Activated CD8-positive, alpha-beta T cell treated with anti-CD3 and anti-CD28 coated beads for 36 hours (primary cell): ENCODE measurements around the gene TLE2. TPM values are rescaled to one million over a fixed set of nuclear protein-coding genes. Genes with fewer than 3 reads are reported as not detected.

Experiments
- ATAC-seq: fragments of 200-7000 bp; cut with Tn5 transposase; one replicate; pipeline ENCODE4 v1.10.0; 2021; ENCODE audit warnings: mild to moderate bottlenecking, moderate library complexity
- CTCF ChIA-PET: fragments of 350-600 bp; sonication (Branson Sonifier 250); formaldehyde crosslinking; loops from one replicate; lab custom pipeline; 2021; ENCODE audit warnings: antibody characterized with exemption; lab: Charles Lee
- POLR2A ChIA-PET: fragments of 350-600 bp; sonication (Branson Sonifier 250); formaldehyde crosslinking; loops from one replicate; lab custom pipeline; 2021; ENCODE audit warnings: antibody characterized with exemption; lab: Charles Lee
- DNase-seq: peaks from one replicate; pipeline ENCODE4 v3.0.0-alpha.2; 2020
- H3K27ac Mint-ChIP-seq: one replicate; pipeline ENCODE4 v1.8.0; 2021; ENCODE audit warnings: mild to moderate bottlenecking, mixed read lengths
- H3K27me3 Mint-ChIP-seq: one replicate; pipeline ENCODE4 v1.8.0; 2021; ENCODE audit warnings: mixed read lengths
- H3K36me3 Mint-ChIP-seq: one replicate; pipeline ENCODE4 v1.8.0; 2021; ENCODE audit warnings: low read depth, mixed read lengths
- H3K4me1 Mint-ChIP-seq: one replicate; pipeline ENCODE4 v1.8.0; 2021; ENCODE audit warnings: low read depth, mixed read lengths
- H3K4me3 Mint-ChIP-seq: one replicate; pipeline ENCODE4 v1.8.0; 2021; ENCODE audit warnings: mild to moderate bottlenecking, moderate library complexity, mixed read lengths
- H3K9me3 Mint-ChIP-seq: one replicate; pipeline ENCODE4 v1.8.0; 2021; ENCODE audit warnings: mixed read lengths
- intact Hi-C: fragments of 100-400 bp; cut with micrococcal nuclease; formaldehyde crosslinking; loops from one replicate; pipeline ENCODE4 v1.10.0; 2022
- total RNA-seq, 2 experiments: library from RNA; stranded (reverse); gene quantifications; one replicate each; pipeline ENCODE4 v1.2.3, GENCODE V29; 2021
- TF ChIP-seq, protein P1 (sequence below): fragments of 200-600 bp; IDR thresholded peaks from one replicate; pipeline ENCODE4 v1.8.0; 2022; ENCODE audit warnings: antibody characterized with exemption, mild to moderate bottlenecking

Gene TLE2
- total RNA-seq, 2 experiments from 2014 or later = 2.8 to 3.0 TPM

DNA sequence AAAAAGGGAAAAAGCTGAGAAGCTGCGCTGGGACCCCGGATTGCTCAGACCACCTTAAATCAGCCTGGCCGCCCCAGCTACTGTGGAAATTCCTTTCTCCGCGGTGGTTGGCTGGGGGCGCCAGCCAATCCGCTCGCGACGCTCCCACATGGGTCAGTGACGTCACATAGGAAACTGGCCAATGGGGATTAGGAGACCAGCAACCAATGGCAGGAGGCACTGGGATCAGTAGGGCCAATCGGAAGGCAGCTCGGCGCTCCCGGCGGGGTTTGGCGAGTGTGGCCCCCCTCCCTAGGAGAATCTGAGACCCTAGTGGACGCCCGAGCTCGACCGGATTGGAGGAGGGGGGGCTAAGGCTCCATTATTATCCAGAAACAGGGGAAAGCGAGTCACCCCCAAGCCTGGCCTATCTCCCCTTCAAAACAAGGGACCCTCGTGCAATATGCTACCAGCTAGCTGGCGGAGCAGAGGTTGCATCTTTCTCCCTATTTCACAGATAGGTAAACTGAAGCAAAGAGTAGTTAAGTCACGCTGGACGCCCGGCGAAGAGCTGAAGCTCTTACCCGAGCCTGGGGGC, 6.5 kb upstream of the TLE2 start:
- Mint-ChIP-seq H3K4me1 (peaks cover 21% of the 10 kb centered on the region), H3K27me3 (peaks cover 1% of the 10 kb centered on the region), H3K9me3 (no peaks in the 10 kb centered on the region), H3K27ac (peak overlapping the region; percentile 94), H3K4me3 (peak overlapping the region; percentile 85), H3K36me3 (no peaks in the 10 kb centered on the region)
- TF ChIP-seq, protein P1, sequence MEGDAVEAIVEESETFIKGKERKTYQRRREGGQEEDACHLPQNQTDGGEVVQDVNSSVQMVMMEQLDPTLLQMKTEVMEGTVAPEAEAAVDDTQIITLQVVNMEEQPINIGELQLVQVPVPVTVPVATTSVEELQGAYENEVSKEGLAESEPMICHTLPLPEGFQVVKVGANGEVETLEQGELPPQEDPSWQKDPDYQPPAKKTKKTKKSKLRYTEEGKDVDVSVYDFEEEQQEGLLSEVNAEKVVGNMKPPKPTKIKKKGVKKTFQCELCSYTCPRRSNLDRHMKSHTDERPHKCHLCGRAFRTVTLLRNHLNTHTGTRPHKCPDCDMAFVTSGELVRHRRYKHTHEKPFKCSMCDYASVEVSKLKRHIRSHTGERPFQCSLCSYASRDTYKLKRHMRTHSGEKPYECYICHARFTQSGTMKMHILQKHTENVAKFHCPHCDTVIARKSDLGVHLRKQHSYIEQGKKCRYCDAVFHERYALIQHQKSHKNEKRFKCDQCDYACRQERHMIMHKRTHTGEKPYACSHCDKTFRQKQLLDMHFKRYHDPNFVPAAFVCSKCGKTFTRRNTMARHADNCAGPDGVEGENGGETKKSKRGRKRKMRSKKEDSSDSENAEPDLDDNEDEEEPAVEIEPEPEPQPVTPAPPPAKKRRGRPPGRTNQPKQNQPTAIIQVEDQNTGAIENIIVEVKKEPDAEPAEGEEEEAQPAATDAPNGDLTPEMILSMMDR = no peak
- ATAC-seq (peak; percentile 95), DNase-seq (peak; percentile 98)
- ChIA-PET CTCF (interaction anchor here (0.6 to 5.3 kb wide), 14 partner anchors 8 to 148 kb away, joined by 3 to 24 read pairs (median 4); no protein-coding TSS in a partner anchor), POLR2A (interaction anchor here (0.6 to 3.8 kb wide), 12 partner anchors 9 to 560 kb away, joined by 3 to 17 read pairs (median 4); partner anchors contain the start of genes GADD45B, TLE5 and TLE6)
- intact Hi-C loops = loop anchor here (10.0 kb wide), 1 partner anchor 251 kb away; the partner anchor contains the start of genes SGTA and THOP1

DNA sequence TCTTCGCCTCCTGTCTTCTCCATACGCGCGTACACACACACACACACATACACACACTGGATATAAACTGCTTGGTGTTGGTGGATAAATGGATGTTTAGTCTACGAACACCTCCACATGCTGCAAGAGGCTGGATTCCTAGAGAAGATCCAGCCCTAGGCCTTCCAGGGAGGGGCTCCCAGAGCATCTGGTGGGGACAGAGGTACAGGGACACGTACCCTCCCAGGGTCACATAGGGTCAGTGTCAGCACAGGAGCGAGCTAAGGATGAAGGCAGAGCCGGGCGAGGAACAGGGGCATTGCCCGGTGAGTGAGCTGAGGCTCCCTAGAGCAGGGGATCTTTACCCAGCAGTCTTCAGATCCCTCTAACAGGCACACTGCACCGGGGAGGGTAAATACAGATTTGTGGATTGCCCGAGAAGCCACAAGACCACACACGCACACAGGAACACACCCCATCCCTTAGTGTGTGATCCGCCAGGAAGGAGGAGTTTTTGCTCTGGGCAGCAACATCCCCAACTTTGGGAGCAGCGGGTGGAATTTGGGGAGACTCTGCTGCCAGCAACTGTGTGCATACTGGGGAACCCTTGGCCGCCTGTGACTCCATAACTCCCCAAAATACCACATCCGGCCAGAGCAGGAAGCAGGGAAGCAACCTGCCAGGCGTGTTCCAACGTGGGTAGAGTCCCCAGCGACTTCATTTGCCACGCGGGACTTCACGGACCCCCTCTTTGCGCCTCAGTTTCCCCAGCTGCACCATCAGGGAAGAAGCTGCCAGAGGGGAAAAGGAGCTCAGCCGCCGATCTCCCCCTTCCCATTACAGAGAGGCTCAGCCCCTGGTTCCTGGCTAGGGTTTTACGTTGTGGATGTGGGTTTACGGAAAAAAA, 5.8 kb upstream of the TLE2 start:
- Mint-ChIP-seq H3K9me3 (no peaks in the 10 kb centered on the region), H3K36me3 (no peaks in the 10 kb centered on the region), H3K4me1 (peaks cover 19% of the 10 kb centered on the region), H3K4me3 (peak overlapping the region; percentile 85), H3K27ac (peak overlapping the region; percentile 94), H3K27me3 (peaks cover 6% of the 10 kb centered on the region)
- POLR2A ChIA-PET = interaction anchor here (0.6 to 3.8 kb wide), 8 partner anchors 8 to 127 kb away, joined by 3 to 17 read pairs (median 4); partner anchors contain the start of genes TLE5 and TLE6
- CTCF ChIA-PET = interaction anchor here (1.2 to 5.3 kb wide), 7 partner anchors 16 to 147 kb away, joined by 4 to 24 read pairs (median 7); no protein-coding TSS in a partner anchor
- DNase-seq (peak; percentile 65), ATAC-seq (peak; percentile 14)
- intact Hi-C loops = loop anchor here (10.0 kb wide), 1 partner anchor 250 kb away; the partner anchor contains the start of genes SGTA and THOP1
- TF ChIP-seq, protein P1 = no peak

DNA sequence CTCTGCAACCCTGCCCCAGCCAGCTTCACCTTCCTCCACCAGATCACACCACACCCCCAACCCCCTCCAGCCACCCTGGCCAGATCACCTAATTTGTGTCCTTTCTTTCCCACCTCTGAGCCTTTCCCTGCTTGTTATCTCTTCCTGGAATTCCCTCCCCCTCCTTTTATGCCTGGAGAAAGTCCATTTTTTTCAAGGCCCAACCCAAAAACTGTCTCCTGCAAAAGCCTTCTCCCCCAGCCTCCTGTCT, 5.3 kb upstream of the TLE2 start:
- Mint-ChIP-seq H3K27ac (no peak overlapping the region), H3K9me3 (no peaks in the 10 kb centered on the region), H3K36me3 (no peaks in the 10 kb centered on the region), H3K27me3 (peaks cover 7% of the 10 kb centered on the region), H3K4me3 (no peak overlapping the region), H3K4me1 (peaks cover 17% of the 10 kb centered on the region)
- no peak for DNase-seq
- intact Hi-C loops = loop anchor here (10.0 kb wide), 1 partner anchor 250 kb away; the partner anchor contains the start of genes SGTA and THOP1
- ChIA-PET POLR2A (interaction anchor here (1.5 to 3.8 kb wide), 2 partner anchors 8 to 19 kb away, joined by 5 to 17 read pairs; no protein-coding TSS in a partner anchor), CTCF (no interaction called here)
- ATAC-seq = no peak
- TF ChIP-seq, protein P1 = no peak

DNA sequence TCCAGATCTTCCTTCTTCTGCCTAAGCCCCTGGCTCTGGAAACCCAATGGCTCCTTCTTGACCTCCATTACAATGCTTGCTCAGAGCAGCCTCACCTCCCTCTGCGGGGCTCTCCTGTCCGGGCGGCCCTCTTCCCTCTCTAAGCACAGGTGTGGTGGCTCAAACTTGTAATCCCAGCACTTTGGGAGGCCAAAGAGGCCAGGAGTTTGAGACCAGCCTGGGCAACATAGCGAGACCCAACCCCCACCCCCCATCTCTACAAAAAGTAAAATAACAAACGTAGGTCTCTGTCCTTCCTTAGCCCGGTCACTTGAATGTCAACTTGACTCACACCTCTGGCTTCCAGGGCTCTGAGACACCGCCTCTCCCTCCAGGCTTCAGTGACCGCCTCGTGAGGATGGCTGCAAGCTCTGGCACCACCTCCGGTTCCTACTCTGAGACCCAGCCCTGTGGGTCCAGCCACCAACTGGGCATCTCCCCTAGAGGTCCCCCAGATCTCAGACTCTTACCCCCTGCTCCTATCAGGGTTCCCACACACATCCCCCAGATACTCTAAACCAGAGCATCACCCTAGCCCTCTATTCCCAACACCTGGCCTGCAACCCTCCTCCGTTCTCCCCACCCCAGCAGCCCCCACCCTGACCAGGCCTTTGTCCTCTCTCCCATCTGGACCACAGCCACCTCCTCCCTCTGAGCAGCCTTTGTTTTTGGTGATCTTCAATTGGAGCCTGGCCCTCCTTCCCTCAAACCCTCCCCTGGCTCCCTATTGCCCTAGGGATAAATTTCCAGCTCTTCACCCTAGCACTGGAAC, 4.7 kb upstream of the TLE2 start:
- TF ChIP-seq, protein P1 = no peak
- intact Hi-C loops = loop anchor here (10.0 kb wide), 1 partner anchor 249 kb away; the partner anchor contains the start of genes SGTA and THOP1
- peaks cover 7% of the 10 kb centered on the region for H3K27me3 Mint-ChIP-seq
- no peak overlapping the region for H3K27ac Mint-ChIP-seq
- H3K9me3 Mint-ChIP-seq = no peaks in the 10 kb centered on the region
- H3K36me3 Mint-ChIP-seq = no peaks in the 10 kb centered on the region
- ATAC-seq (no peak), DNase-seq (no peak)
- peaks cover 17% of the 10 kb centered on the region for H3K4me1 Mint-ChIP-seq
- ChIA-PET CTCF (no interaction called here), POLR2A (interaction anchor here (1.5 kb wide), 1 partner anchor 9 kb away, joined by 5 read pairs; no protein-coding TSS in a partner anchor)
- no peak overlapping the region for H3K4me3 Mint-ChIP-seq
